Glomerular endothelial cell (primary cell): ENCODE measurements around the gene ZNF460. TPM values are rescaled to one million over a fixed set of nuclear protein-coding genes. Genes with fewer than 3 reads are reported as not detected.
"Not testable (repeated sequence)": the region's sequence is repeated elsewhere in the genome, so short reads cannot be mapped to it uniquely, and the experiment has no call there.

Source experiments
- DNase-seq: peaks from one replicate; pipeline ENCODE4 v3.0.0-alpha.2; 2011; ENCODE audit warnings: low read depth, low spot score; ENCODE audit errors: extremely low read depth
- total RNA-seq: library from RNA; depleted of rRNA; stranded (reverse); fragments of >200 nt; gene quantifications from 2 replicates; pipeline ENCODE4 v1.2.3, GENCODE V29; 2015

Gene ZNF460
- total RNA-seq: 37.5 and 57.5 TPM in 2 replicates

DNA sequence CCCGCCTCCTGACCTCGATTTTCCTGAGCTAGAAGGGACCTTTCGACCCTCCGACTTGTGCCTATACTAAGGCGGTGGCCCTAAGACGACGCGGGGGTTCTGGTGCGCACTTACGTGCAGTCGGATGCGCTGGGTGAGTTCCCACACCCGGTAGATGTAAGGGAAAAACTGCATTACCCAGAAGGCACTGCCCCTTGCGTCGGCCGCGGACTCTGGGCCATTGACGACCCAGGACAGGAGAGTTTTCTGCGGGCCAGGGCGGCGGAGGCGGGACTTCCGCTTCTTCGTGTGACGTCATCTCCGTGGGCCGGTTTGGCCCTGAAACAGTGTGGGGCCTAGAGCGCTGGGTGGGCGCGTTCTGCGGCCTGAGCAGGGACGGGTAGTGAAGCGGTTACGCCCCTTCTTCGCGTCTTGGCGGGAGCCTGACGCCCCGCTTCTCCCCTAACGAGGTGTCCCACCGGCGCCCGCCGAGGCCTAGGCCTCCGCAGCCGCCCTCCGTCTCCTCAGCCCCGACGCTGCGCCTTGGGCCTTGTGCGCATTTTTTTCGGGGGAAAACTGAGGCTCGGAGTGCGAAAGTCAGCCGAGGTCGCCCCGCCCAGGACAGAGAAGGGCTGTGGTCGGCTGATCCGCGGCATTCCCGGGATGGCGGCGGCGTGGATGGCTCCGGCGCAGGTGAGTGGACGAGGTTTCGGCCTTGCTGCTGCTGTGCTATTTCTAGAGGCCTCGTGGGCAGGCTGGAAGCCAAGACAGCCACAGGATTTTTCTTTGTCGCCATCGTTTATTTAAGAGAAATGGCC is at the start of gene ZNF460:
ZNF460 (plus strand) TSS at position 321 of the 797 bp plus-strand sequence; CDS start at position 643, 322 bp downstream.
- peak; percentile 86 for DNase-seq

DNA sequence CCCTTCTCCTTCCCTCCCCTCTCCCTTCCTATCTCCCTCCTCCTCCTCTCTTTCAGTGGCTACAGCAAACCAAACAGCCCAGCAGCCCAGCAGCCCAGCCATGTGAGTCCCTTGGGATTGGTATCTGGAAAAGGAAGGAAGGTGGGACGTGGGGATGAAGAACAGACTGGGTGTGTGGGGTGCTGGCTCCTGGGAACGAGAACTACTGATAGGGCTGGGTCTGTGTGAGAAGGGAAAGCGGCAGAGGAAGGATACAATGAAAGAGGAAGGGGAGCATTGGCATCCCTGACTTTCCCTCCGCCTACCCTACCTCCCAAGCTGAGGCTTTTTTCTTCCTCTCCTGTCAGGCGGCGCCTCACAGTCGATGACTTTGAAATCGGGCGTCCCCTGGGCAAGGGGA is 48.6 kb upstream of the ZNF460 start:
- DNase-seq: no peak

DNA sequence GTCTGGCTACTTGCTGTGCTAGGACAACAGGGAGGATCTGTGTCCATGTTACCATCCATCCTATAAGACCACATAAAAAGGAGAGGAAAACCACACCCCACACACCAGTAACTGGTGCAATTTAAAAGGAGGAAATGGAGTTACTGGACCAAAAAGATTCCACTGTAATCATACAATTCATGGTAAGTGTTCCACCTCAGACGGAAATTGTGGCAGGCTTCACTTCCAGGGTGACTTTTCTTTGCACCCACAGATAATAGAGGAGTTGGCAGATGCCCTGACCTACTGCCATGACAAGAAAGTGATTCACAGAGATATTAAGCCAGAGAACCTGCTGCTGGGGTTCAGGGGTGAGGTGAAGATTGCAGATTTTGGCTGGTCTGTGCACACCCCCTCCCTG is 47.1 kb upstream of the ZNF460 start:
- DNase-seq: no peak

DNA sequence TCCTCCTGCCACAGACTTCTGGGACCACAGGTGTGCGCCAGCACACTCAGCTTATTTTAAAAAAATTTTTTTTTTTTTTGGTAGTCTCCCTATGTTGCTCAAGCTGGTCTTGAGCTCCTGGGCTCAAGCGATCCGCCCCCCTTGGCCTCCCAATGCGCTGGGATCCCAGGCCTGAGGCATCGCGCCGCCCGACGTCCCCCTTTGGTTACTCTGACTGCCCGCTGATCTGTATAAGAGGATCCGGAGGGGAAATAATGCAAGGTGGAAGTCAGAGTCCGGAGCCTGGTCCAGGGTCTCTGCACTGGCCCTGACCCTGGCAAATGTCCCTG is 40.3 kb upstream of the ZNF460 start:
- no peak for DNase-seq

DNA sequence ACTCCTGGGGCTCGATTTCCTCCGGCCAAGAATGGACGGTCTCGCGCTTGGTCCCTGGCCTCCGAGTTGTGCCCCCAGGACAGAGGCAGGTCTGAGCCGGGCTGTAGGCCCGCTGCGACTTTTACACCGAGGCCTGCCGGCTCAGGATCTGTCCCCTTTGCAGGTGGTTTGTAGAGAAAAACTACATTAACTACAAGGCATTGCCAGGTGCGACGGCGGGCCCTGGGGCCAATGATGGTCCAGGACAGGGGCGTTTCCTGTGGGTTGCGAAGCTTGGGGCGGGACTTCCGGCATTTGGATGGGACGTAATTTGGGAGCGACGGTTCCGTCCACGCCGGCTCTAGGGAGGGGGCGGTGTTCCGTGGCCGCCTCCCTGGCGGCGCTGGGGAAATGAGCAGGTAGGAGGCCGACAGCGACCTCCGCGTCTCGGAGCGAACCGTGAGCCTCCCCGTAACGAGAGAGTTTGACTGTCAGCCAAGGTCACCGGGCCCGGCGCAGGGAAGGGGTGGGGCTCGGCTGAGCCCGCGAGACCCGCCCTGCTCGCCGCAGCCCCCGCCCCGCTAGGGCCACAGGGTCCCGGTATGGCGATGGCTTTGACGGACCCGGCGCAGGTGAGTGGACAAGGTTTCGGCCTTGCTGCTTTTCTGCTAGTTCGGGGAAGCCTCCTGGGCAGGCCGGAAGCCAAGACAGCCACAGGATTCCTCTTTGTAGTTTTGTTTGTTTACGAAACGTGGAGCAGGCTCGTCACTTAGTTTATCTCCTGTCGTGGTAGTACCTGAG is 39.8 kb upstream of the ZNF460 start, which contains the start of gene ZNF805:
ZNF805 (plus strand) TSS at position 322 of the 780 bp plus-strand sequence; CDS start at position 582, 260 bp downstream.
- DNase-seq: peak; percentile 62

DNA sequence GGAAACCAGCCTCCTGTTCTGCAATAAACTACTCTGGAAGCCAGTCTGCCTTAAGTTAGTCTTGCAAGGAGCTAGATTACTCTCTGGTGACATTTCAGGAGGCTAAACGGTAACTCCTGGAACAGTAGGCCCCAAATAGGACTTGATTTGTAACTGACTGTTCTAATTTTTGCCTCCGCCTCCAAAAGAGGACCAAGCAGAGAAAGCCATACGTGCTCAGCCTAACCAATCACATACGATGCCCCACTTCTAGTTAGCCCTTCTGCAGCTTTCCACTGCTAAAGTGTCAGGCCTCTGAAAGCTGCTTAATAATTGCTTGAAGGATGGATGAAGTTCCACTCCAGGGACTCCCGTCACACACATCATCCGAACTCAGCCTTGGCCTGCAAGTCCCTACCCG is 39.1 kb upstream of the ZNF460 start:
- no peak for DNase-seq

DNA sequence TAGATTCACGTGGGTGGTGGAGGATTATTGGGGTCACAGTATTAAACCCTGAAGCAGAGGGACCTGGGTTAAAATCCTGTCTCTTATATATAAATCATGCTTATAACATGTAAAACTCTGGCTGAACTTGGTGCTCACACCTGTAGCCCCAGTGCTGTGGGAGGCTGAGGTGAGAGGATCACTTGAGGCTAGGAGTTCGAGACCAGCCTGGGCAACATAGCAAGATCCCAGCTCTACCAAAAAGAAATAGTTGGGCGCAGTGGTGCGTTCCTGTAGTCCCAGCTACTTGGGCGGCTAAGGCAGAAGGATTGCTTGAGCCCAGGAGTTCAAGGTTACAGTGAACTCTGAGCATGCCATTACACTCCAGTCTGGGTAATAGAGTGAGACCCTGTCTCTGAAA is 37.5 kb upstream of the ZNF460 start:
- no peak for DNase-seq

DNA sequence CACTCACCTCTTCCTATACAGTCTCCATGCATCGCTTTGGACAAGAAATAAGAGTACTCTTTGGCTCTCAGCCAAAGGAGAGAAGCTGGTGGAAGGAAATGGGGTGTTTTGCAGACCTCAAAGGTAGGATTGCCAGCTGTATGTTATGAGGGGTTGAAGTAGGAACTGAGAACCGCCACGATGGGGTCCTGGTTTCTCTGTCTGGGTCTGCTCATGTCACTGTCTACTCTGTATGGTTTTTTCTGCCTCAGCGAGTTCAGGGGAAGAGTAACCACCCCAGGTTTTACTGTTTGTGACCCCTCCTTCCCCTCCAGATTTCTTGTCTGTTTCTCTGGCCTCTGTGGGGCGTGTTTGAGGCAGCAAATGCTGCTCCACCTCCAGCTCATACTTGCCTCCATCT is 35.8 kb upstream of the ZNF460 start:
- no peak for DNase-seq

DNA sequence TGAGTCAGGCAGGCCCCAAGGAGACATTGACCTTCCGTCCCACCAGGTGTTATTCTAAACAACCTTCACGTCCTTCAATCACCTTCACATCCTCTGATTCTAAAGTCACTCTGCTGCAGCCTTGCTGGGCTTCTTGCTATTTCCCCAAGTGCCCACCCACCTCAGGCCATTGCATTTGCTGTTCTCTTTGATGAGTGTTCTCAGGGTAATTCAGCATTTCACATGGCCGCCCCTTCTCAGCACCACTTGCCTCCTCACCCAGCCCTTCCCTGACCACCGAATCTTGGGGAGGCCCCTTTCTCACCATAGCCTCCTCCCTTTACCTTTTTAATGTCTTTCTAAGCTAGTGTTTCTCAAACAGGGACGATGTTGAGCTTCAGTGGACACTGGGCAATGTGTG is 35.2 kb upstream of the ZNF460 start:
- no peak for DNase-seq

DNA sequence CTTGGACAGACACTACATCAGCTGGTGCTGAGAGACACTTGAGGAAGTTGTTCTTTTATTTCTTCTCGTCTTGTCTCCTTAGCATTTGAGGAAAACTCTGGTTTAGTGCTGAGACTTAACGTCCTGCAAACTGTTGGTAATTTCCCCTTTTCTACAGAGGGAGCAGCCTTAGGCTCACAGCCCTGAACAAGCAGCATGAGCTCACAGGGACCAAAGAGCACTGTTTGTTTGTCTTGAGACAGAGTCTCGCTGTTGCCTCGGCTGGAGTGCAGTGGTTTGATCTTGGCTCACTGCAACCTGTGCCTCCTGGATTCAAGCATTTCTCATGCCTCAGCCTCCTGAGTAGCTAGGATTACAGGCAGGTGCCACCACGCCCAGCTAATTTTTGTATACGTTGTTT is 34.3 kb upstream of the ZNF460 start:
- DNase-seq: no peak

DNA sequence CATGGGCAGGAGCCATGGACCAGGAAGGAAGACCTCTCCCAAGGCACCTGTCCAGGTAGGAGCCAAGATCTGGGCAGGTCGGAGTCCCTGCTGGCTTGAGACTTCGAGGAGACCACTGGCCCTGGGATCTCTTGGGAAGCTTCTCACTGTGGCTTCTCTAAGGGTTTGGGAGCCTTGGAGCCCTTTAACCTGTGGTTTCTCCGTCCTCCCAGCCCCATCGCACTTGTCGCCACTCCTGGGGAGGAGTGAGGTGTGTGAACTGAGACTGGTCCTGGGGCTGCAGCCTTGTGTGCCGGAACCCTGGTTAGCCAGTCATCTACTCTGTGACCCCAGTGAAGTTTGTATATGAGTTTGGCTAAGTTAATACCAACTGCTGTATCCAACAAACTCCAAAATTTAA is 31.6 kb upstream of the ZNF460 start:
- DNase-seq: no peak

DNA sequence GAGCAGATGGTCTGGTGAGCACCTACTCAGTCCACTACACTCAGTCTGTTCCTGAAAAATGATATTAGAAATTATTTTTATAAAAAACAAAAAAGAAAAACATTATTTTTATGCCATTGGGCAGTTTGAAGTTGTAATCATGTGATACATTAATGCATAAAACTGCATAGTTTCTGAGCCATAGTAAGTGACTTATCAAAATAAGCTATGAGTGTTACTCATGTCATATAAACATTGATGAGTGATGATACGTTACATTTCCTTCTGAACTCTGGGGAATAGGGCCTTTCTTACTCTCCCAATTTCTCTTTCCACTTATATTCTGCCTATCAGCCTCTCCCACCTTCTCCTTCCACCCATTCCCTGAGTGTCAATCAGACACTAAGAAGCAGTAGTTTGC is 31.0 kb upstream of the ZNF460 start:
- DNase-seq: no peak

DNA sequence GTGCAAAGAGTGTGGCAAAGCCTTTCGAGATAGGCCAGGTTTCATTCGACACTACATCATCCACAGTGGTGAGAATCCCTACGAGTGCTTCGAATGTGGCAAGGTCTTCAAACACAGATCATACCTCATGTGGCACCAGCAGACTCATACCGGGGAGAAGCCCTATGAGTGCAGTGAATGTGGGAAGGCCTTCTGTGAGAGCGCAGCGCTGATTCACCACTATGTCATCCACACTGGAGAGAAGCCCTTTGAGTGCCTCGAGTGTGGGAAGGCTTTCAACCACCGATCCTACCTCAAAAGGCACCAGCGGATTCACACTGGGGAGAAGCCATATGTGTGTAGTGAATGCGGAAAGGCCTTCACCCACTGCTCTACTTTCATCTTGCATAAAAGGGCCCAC is 26.5 kb upstream of the ZNF460 start:
- not testable (repeated sequence) for DNase-seq

DNA sequence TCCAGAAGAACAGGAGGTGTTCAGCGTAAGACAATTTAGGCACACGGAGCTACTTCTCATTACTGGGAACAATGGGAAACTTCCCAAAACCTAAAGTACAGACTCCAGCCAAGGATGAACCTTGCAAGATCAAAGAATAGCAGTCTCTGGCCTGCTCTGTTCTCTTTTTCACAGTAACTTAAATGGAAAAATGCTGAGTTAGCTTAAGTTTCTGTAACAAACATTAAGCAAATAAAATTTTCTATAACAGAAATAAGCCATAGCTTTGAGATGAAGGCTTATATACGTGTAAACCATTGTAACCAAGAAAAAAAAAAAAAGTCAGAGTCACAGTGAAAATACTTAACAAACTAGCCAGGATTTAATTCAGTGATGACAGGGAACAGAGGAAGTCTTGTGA is 18.2 kb upstream of the ZNF460 start:
- no peak for DNase-seq

DNA sequence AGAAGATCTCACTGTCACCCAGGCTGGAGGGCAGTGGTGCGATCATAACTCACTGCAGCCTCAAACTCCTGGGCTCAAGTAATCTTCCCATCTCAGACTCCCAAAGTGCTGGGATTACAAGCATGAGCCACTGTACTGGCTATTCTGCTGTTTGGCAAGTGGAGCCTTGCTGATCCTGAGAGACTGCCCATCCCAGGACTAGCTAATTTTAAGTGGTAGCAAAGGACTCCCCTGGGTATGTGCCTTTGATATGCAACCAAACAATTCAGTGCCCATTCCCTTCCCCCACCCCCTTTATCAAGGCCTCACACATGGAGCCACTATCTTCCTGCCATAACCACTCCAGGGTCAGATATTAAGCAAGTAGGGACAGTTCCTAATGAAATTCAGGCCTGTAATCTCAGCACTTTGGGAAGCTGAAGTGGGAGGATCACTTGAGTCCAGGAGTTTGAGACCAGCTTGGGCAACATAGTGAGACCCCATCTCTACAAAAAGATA is 17.0 kb upstream of the ZNF460 start:
- DNase-seq: no peak

DNA sequence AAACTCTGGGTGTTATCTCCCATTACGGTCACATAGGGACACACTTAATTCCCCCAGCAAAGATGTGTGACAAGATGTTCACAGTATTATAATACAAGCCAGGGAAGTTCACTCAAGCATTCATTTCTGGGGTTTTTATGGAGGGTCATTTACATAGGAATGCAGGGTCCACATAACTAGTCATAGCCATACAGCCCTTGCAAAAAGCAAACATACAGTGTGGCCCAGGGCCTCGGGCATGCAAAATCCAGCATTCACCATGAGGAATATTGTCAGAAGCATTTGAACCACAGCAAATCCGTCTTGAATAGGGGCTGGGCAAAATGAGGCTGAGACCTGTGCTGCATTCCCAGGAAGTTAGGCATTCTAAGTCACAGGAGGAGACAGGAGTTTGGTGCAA is 13.0 kb upstream of the ZNF460 start:
- DNase-seq: no peak

DNA sequence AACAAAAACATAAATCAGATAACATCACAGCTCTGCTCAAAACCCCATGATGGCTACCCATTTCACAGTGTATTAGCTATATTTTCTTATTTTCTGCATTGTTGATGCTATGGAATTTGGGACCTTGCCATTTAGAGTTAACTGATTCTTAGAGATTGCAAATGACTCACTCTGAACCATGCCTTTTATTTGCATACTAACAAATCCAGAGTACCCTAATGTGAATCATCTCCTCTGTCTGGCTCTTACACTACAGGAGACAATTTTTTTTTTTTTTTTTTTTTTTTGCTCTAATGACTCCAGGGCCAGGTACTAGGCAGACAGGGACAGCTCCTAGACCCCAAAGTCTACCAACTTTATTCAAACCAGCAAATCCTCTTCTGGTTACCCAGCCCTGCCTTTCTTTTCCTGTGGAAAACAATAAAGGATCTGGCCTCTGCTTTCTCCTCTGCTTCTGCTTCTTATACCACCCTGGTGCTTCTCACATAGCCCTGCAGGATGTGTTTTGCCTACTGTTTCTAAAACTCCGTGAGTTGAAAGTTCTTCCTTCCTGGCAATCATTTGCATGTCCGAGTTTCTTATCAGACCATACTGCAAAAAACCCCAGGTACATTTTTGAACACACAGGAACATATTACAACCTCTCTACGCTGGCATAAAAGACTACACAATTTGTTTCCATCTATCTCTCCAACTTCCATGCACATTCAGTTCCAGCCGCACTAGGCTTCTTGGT is 10.6 kb upstream of the ZNF460 start:
- DNase-seq: peak; percentile 44

DNA sequence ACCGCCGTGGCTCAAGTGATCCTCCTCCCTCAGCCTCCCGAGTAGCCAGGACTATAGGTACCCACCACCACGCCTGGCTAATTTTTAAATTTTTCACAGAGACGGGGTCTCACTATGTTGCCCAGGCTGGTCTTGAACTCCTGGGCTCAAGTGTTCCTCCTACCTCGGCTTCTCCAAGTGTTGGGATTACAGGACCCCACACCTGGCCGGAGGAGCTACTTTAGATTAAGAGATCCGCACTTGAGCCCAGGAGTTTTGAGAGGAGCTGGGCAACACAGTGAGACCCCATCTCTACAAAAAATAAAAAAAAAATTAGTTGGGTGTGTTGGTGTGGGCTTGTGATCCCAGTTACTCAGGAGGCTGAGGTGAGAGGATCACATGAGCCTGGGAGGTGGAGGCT is 9.0 kb upstream of the ZNF460 start:
- no peak for DNase-seq

DNA sequence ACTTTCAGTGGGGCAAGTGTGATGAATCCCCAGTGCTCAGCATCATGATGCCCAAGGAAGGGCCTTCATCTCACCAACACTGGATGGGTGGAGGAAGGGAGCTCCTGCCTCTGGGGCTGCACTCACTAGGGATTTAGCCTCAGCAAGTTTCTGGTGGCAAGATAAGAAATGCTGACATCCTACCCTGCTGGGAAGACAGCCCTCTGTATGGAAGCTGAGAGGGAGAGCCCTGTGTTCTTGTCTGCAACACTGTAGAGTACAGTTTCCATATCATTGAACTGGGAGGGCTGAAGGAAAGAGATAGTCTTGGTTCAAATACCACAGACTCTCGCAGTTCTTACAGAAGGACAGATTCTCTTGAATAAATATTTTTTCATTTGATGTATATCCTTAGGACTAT is 7.3 kb upstream of the ZNF460 start:
- DNase-seq: no peak

DNA sequence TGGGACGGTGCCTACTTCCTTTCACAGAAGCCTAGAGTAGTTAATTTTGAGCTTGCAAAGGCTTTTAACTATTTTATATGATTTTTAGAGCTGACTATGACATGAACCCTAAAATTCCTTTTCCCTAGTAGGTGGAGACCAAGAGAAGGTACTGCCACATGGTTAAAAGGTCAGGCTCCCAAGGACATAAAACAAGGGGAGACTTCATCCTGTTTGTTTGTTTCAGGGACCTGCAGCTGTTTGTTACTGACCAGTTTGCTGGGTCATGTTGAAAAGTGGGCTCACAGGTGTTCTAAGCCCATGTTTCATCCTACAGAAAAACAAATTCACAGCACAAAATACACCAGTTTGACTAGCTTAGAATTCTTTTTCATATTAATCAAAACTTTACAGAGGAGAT is 3.9 kb upstream of the ZNF460 start:
- no peak for DNase-seq

DNA sequence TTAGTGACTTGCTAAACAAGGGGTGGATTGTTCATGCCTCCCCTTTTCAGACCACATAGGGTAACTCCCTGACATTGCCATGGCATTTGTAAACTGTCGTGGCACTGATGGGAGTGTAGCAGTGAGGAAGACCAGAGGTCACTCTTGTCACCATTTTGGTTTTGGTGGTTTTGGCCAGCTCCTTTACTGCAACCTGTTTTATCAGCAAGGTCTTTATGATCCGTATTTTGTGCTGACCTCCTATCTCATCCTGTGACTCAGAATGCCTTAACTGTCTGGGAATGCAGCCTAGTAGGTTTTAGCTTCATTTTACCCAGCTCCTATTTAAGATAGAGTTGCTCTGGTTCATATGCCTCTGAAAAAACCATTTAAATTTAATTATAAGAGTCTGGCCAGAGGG is 1.8 kb upstream of the ZNF460 start:
- not testable (repeated sequence) for DNase-seq
